CD8-positive, alpha-beta memory T cell (primary cell): ENCODE data around the gene NFIX. TPM values are rescaled to one million over a fixed set of nuclear protein-coding genes. Genes with fewer than 3 reads are reported as not detected.
"Not testable (repeated sequence)": the region's sequence is repeated elsewhere in the genome, so short reads cannot be mapped to it uniquely, and the experiment has no call there.

ENCODE experiments used
- CTCF ChIA-PET: fragments of 350-600 bp; sonication (Branson Sonifier 250); formaldehyde crosslinking; loops from one replicate; lab custom pipeline; 2021; ENCODE audit warnings: antibody characterized with exemption; lab: Charles Lee
- POLR2A ChIA-PET: fragments of 350-600 bp; sonication (Branson Sonifier 250); formaldehyde crosslinking; loops from one replicate; lab custom pipeline; 2021; ENCODE audit warnings: antibody characterized with exemption; lab: Charles Lee
- DNase-seq, 5 donors: peaks; one replicate each; pipeline versions ENCODE4 v3.0.0 to v3.0.0-alpha.2; 2020 to 2022; ENCODE audit warnings: mixed read lengths in 1 of 5
- H3K27ac ChIP-seq: one replicate; pipeline ENCODE4 v1.7.0; 2013; ENCODE audit warnings: low read depth, mild to moderate bottlenecking, low read length, moderate library complexity
- H3K27me3 ChIP-seq: 2 replicates; pipeline ENCODE4 v1.7.0; 2013; ENCODE audit warnings: low read length, mild to moderate bottlenecking; ENCODE audit not compliant: insufficient read depth, poor library complexity, severe bottlenecking
- H3K36me3 ChIP-seq: 2 replicates; pipeline ENCODE4 v1.7.0; 2013; ENCODE audit warnings: mild to moderate bottlenecking, low read length, moderate library complexity; ENCODE audit not compliant: insufficient read depth
- H3K4me1 ChIP-seq: 2 replicates; pipeline ENCODE4 v1.7.0; 2013; ENCODE audit warnings: mild to moderate bottlenecking, low read length, moderate library complexity; ENCODE audit not compliant: insufficient read depth
- H3K4me3 ChIP-seq: 2 replicates; pipeline ENCODE4 v1.7.0; 2013; ENCODE audit warnings: mild to moderate bottlenecking, low read length
- H3K9me3 ChIP-seq: 2 replicates; pipeline ENCODE4 v1.7.0; 2013; ENCODE audit warnings: mild to moderate bottlenecking, low read length
- H3K27ac Mint-ChIP-seq, 8 donors: one replicate each; pipeline ENCODE4 v1.8.0; 2020 to 2021; ENCODE audit warnings: mixed read lengths in 8 of 8, mild to moderate bottlenecking in 6 of 8, inconsistent platforms in 3 of 8, moderate library complexity in 3 of 8
- H3K27me3 Mint-ChIP-seq, 2 donors: one replicate each; pipeline ENCODE4 v1.8.0; 2020 to 2021; ENCODE audit warnings: mixed read lengths in 2 of 2, mild to moderate bottlenecking in 1 of 2, moderate library complexity in 1 of 2
- H3K36me3 Mint-ChIP-seq, 3 donors: one replicate each; pipeline ENCODE4 v1.8.0; 2020 to 2021; ENCODE audit warnings: mixed read lengths in 3 of 3, inconsistent platforms in 1 of 3, mild to moderate bottlenecking in 1 of 3
- H3K4me1 Mint-ChIP-seq, 3 donors: one replicate each; pipeline ENCODE4 v1.8.0; 2020 to 2021; ENCODE audit warnings: mixed read lengths in 3 of 3, inconsistent platforms in 1 of 3, mild to moderate bottlenecking in 1 of 3
- H3K4me3 Mint-ChIP-seq, 7 donors: one replicate each; pipeline ENCODE4 v1.8.0; 2020 to 2021; ENCODE audit warnings: mixed read lengths in 7 of 7, mild to moderate bottlenecking in 6 of 7, moderate library complexity in 4 of 7, inconsistent platforms in 2 of 7
- H3K9me3 Mint-ChIP-seq, 5 donors: one replicate each; pipeline ENCODE4 v1.8.0; 2020 to 2022; ENCODE audit warnings: mixed read lengths in 5 of 5, mild to moderate bottlenecking in 3 of 5, moderate library complexity in 2 of 5, inconsistent platforms in 1 of 5
- polyA plus RNA-seq: library from polyadenylated mRNA; unstranded; fragments of 300-500 nt; fragmentation: Illumina TruSeq; gene quantifications from one replicate; pipeline ENCODE4 v1.2.3, GENCODE V29; 2021
- total RNA-seq, 2 experiments: library from RNA; stranded (reverse); gene quantifications; one replicate each; pipeline ENCODE4 v1.2.3, GENCODE V29; 2021

Gene NFIX
- total and polyA plus RNA-seq, 3 experiments from 2014 or later = 0.94 to 2.8 (median 2.3) TPM

DNA sequence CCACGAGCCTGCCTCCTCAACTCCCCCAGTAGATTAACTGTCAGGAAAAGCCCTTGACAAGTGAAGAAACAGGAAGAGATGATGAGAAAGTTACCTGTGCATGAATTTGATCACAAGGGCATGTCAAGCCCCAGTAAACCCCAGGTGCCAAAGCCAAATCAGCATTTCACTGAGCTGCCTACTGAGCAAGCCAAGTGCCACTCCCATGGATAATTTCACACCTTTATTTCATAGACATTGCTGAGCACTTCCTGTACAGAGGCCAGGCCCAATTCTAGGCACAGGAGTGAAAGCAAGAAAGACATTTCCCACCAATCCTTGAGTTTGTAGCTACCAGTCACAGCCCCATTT, 40.7 kb upstream of the NFIX start:
- Mint-ChIP-seq H3K9me3 (no peaks in the 10 kb centered on the region), H3K27ac (peak overlapping the region; percentile 51 to 91 (median 67)), H3K4me3 (peak overlapping the region; percentile 7 to 93 (median 85)), H3K4me1 (peaks cover 23 to 35% (median 24%) of the 10 kb centered on the region in 3 donors), H3K27me3 (no peaks in the 10 kb centered on the region), H3K36me3 (peaks cover 0 to 63% (median 2%) of the 10 kb centered on the region in 3 donors)
- peaks cover 24% of the 10 kb centered on the region for H3K36me3 ChIP-seq
- no peaks in the 10 kb centered on the region for H3K27me3 ChIP-seq
- ChIA-PET POLR2A (interaction anchor here (0.7 to 1.1 kb wide), 2 partner anchors 8 to 69 kb away, joined by 3 read pairs; no protein-coding TSS in a partner anchor), CTCF (interaction anchor here (3.8 kb wide), 1 partner anchor 11 kb away, joined by 30 read pairs; no protein-coding TSS in a partner anchor)
- H3K4me3 ChIP-seq = no peak overlapping the region
- peaks cover 15% of the 10 kb centered on the region for H3K4me1 ChIP-seq
- DNase-seq = no peak
- H3K27ac ChIP-seq = no peak overlapping the region
- no peaks in the 10 kb centered on the region for H3K9me3 ChIP-seq

DNA sequence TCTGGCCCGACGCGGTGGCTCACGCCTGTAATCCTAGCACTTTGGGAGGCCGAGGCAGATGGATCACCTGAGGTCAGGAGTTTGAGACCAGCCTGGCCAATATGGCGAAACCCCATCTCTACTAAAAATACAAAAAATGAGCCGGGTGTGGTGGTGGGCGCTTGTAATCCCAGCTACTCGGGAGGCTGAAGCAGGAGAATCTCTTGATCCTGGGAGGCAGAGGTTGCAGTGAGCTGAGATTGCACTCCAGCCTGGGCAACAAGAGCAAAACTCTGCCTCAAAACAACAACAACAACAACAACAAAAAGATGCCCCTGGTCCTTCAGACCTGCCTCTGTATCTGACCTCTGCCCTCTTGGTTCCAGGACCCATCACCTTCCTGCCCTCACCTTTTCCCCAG, 39.7 kb upstream of the NFIX start:
- H3K4me1 Mint-ChIP-seq = peaks cover 22 to 30% (median 24%) of the 10 kb centered on the region in 3 donors
- Histone ChIP-seq H3K36me3 (peaks cover 18% of the 10 kb centered on the region), H3K4me1 (peaks cover 15% of the 10 kb centered on the region)
- H3K9me3 Mint-ChIP-seq, DNase-seq, H3K27ac ChIP-seq, H3K27me3 Mint-ChIP-seq, H3K9me3 ChIP-seq, H3K4me3 ChIP-seq, H3K27me3 ChIP-seq: not testable (repeated sequence)
- ChIA-PET CTCF (interaction anchor here (0.8 to 3.8 kb wide), 3 partner anchors 10 to 227 kb away, joined by 3 to 30 read pairs (median 4); no protein-coding TSS in a partner anchor), POLR2A (interaction anchor here (1.1 to 1.8 kb wide), 2 partner anchors 9 to 70 kb away, joined by 3 to 12 read pairs; partner anchors contain the start of gene RAD23A)
- peak overlapping the region; percentile 65 to 95 (median 88) for H3K27ac Mint-ChIP-seq
- peaks cover 0 to 53% (median 0%) of the 10 kb centered on the region in 3 donors for H3K36me3 Mint-ChIP-seq
- peak overlapping the region; percentile 82 to 93 (median 86) for H3K4me3 Mint-ChIP-seq

DNA sequence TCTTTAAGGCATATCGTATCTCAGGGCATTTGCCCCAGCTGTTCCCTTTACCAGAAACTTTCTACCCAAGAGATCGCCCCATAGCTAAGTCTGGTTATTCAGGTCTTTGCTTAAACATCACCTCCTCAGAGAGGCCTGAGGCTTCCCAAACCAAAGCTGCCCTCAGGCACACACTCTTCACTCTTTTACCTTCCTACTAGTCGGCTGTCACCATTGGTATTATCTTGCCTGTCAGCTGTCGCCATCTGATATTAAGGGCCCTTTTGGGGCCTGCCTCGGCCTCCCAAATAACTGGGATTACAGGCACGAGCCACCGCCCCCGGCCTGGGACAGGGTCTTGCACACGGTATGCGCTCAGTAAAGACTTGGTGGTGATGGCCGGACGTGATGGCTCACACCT, 39.3 kb upstream of the NFIX start:
- no peaks in the 10 kb centered on the region for H3K9me3 Mint-ChIP-seq
- peaks cover 15% of the 10 kb centered on the region for H3K4me1 ChIP-seq

DNA sequence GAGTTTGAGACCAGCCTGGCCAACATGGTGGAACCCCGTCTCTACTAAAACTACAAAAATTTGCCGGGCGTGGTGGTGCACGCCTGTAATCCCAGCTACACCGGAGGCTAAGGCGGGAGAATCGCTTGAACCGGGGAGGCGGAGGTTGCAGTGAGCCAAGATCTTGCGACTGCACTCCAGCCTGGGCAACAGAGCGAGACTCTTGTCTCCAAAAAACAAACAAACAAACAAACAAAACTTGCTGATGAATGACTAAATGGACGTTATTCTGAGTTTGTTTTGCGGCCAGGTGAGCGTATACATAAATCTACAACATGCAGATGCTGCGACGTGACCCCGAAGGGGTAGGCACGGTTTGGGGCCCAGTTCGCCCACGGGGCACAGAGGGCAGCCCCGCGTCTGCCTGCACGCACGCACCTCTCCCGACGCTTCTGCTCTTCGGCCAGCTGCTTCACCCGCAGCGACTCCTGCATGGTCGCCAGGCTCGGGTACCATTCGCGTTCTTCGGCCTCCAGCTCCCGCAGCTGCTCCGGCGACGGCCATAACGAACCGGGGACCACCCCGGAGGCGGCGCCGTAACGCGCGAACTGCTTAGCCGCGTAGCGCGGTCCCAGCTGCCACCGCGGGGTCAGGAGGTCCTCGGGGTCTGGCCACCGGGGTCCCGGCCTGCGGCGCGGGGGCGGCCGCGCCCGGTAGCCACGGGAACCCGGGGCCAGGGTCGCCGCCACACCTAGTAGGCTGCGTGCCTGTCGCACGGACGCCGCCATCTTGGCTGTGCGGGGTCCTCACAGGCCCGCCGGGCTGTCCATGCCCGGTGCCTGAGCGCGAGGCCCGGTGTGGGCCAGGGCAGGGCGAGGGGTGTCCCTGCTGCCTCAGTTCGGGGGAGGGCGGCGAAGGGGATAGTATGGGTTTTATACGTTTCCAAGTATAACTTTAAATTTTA, 38.6 kb upstream of the NFIX start, which contains the start of gene GADD45GIP1:
GADD45GIP1 (minus strand) TSS at position 778 of the 943 bp plus-strand sequence; CDS start at position 767, 11 bp downstream.
- H3K4me3 Mint-ChIP-seq = peak within 1 kb of the TSS; percentile 86 to 93 (median 89)
- CTCF ChIA-PET = interaction anchor here (0.9 to 3.8 kb wide), 4 partner anchors 9 to 71 kb away, joined by 3 to 30 read pairs (median 4); no protein-coding TSS in a partner anchor
- POLR2A ChIA-PET = interaction anchor here (0.5 to 1.8 kb wide), 4 partner anchors 9 to 241 kb away, joined by 3 to 12 read pairs (median 4); partner anchors contain the start of gene RAD23A

More for the DNA sequence above, 39.3 kb upstream of the NFIX start:
- Mint-ChIP-seq H3K27me3 (no peaks in the 10 kb centered on the region), H3K27ac (peak overlapping the region; percentile 65 to 95 (median 88)), H3K4me1 (peaks cover 22 to 30% (median 24%) of the 10 kb centered on the region in 3 donors), H3K36me3 (peaks cover 0 to 49% (median 0%) of the 10 kb centered on the region in 3 donors), H3K4me3 (peak overlapping the region; percentile 82 to 93 (median 86))
- ChIA-PET CTCF (interaction anchor here (0.8 to 3.8 kb wide), 4 partner anchors 10 to 226 kb away, joined by 3 to 30 read pairs (median 4); no protein-coding TSS in a partner anchor), POLR2A (interaction anchor here (0.5 to 1.8 kb wide), 3 partner anchors 9 to 240 kb away, joined by 3 to 12 read pairs (median 3); partner anchors contain the start of gene RAD23A)
- DNase-seq = no peak
- no peaks in the 10 kb centered on the region for H3K27me3 ChIP-seq
- no peak overlapping the region for H3K27ac ChIP-seq
- peaks cover 18% of the 10 kb centered on the region for H3K36me3 ChIP-seq
- H3K9me3 ChIP-seq = no peaks in the 10 kb centered on the region
- peak overlapping the region; percentile 73 for H3K4me3 ChIP-seq

DNA sequence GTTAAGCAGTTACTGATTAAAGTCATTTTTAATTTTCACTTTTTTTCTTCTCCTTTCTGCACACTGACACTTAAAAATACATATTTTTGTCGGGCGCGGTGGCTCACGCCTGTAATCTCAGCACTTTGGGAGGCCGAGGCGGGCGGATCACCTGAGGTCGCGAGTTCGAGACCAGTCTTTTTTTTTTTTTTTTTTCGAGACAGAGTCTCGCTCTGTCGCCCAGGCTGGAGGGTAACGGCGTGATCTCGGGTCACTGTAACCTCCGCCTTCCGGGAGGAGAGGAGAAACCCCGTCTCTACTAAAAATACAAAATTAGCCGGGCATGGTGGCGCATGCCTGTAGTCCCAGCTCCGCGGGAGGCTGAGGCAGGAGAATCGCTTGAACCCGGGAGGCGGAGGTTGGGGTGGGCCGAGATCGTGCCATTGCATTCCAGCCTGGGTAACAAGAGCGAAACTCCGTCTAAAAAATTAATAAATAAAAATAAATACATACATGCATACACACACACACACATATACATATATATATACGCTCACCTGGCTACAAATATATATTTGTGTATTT, 37.8 kb upstream of the NFIX start:
- CTCF ChIA-PET = interaction anchor here (0.7 to 3.8 kb wide), 3 partner anchors 8 to 763 kb away, joined by 3 to 30 read pairs (median 4); no protein-coding TSS in a partner anchor

More for the DNA sequence above, 38.6 kb upstream of the NFIX start, which contains the start of gene GADD45GIP1:
- peaks cover 0 to 42% (median 0%) of the 10 kb centered on the region in 3 donors for H3K36me3 Mint-ChIP-seq
- peaks cover 15% of the 10 kb centered on the region for H3K4me1 ChIP-seq
- H3K4me1 Mint-ChIP-seq = peaks cover 22 to 30% (median 24%) of the 10 kb centered on the region in 3 donors
- peak within 1 kb of the TSS; percentile 73 for H3K4me3 ChIP-seq
- H3K9me3 Mint-ChIP-seq = no peaks in the 10 kb centered on the region
- peak within 1 kb of the TSS; percentile 67 for H3K27ac ChIP-seq
- DNase-seq = peak; percentile 63 to 85 (median 75)
- peaks cover 16% of the 10 kb centered on the region for H3K36me3 ChIP-seq
- H3K27me3 Mint-ChIP-seq = no peaks in the 10 kb centered on the region
- peak within 1 kb of the TSS; percentile 65 to 95 (median 92) for H3K27ac Mint-ChIP-seq
- H3K27me3 ChIP-seq = no peaks in the 10 kb centered on the region
- no peaks in the 10 kb centered on the region for H3K9me3 ChIP-seq

DNA sequence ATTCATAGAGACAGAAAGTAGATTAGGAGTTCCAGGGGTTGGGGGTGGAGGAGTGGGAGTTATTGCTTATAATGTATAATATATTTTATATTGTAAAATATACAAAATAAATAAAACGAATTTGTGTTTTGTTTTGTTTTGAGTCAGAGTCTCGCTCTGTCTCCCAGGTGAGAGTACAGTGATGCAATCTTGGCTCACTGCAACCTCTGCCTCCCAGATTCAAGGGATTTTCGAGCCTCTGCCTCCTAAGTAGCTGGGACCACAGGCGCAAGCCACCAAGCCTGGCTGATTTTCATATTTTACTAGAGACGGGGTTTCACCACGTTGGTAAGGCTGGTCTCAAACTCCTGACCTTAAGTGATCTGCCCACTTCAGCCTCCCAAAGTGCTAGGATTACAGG, 35.8 kb upstream of the NFIX start:
- no peak for DNase-seq
- Mint-ChIP-seq H3K36me3 (peaks cover 0 to 15% (median 0%) of the 10 kb centered on the region in 3 donors), H3K9me3 (no peaks in the 10 kb centered on the region), H3K27ac (no peak overlapping the region), H3K27me3 (peaks cover 0 to 1% of the 10 kb centered on the region in 2 donors), H3K4me3 (no peak overlapping the region), H3K4me1 (peaks cover 20 to 26% (median 22%) of the 10 kb centered on the region in 3 donors)
- ChIA-PET POLR2A (interaction anchor here (0.6 kb wide), 1 partner anchor 394 kb away, joined by 8 read pairs; no protein-coding TSS in a partner anchor), CTCF (no interaction called here)
- Histone ChIP-seq H3K4me3 (no peak overlapping the region), H3K27me3 (no peaks in the 10 kb centered on the region), H3K27ac (no peak overlapping the region), H3K36me3 (peaks cover 6% of the 10 kb centered on the region), H3K9me3 (no peaks in the 10 kb centered on the region), H3K4me1 (peaks cover 15% of the 10 kb centered on the region)

More for the DNA sequence above, 37.8 kb upstream of the NFIX start:
- H3K4me1 ChIP-seq = peaks cover 15% of the 10 kb centered on the region
- H3K27me3 ChIP-seq, DNase-seq, H3K9me3 ChIP-seq, H3K9me3 Mint-ChIP-seq, H3K36me3 ChIP-seq, H3K27me3 Mint-ChIP-seq: not testable (repeated sequence)
- POLR2A ChIA-PET = interaction anchor here (0.7 to 1.8 kb wide), 2 partner anchors 8 to 10 kb away, joined by 5 to 12 read pairs; partner anchors contain the start of gene RAD23A
- peak overlapping the region; percentile 67 for H3K27ac ChIP-seq
- H3K4me1 Mint-ChIP-seq = peaks cover 22 to 30% (median 24%) of the 10 kb centered on the region in 3 donors
- peak overlapping the region; percentile 84 to 93 (median 89) for H3K4me3 Mint-ChIP-seq
- peaks cover 0 to 34% (median 0%) of the 10 kb centered on the region in 3 donors for H3K36me3 Mint-ChIP-seq
- peak overlapping the region; percentile 73 for H3K4me3 ChIP-seq
- peak overlapping the region; percentile 65 to 94 (median 92) for H3K27ac Mint-ChIP-seq
